KMS-11 (cell line): Measurements from ENCODE around the gene KRT35.

Experiments used
- H2AFZ ChIP-seq: fragments of 200-600 bp; sonication (generic); 2 replicates; pipeline ENCODE4 v1.6.1; 2016; ENCODE audit warnings: antibody characterized with exemption, mixed run types, low read depth
- H3K27ac ChIP-seq: fragments of 200-600 bp; sonication (generic); 2 replicates; pipeline ENCODE4 v1.6.1; 2016; ENCODE audit warnings: mild to moderate bottlenecking, mixed run types
- H3K27me3 ChIP-seq: fragments of 200-600 bp; sonication (generic); 2 replicates; pipeline ENCODE4 v1.6.1; 2017; ENCODE audit warnings: mild to moderate bottlenecking, low read depth, mixed run types, moderate library complexity; ENCODE audit not compliant: insufficient read depth
- H3K36me3 ChIP-seq: fragments of 200-600 bp; sonication (generic); 2 replicates; pipeline ENCODE4 v1.6.1; 2017; ENCODE audit warnings: mild to moderate bottlenecking, mixed run types; ENCODE audit not compliant: insufficient read depth
- H3K4me1 ChIP-seq: fragments of 200-600 bp; sonication (generic); 2 replicates; pipeline ENCODE4 v1.6.1; 2016; ENCODE audit warnings: mild to moderate bottlenecking, low read depth, mixed run types; ENCODE audit not compliant: poor library complexity, severe bottlenecking
- H3K4me2 ChIP-seq: fragments of 200-600 bp; sonication (generic); 2 replicates; pipeline ENCODE4 v1.7.0; 2016; ENCODE audit warnings: mild to moderate bottlenecking, mixed run types
- H3K4me3 ChIP-seq: fragments of 200-600 bp; sonication (generic); IDR thresholded peaks from 2 replicates; pipeline ENCODE4 v1.6.1; 2017; ENCODE audit warnings: low read depth, low read length, mixed read lengths; ENCODE audit not compliant: insufficient read depth
- H3K79me2 ChIP-seq: fragments of 200-600 bp; sonication (generic); 2 replicates; pipeline ENCODE4 v1.6.1; 2016; ENCODE audit warnings: low read depth, mixed run types; ENCODE audit not compliant: insufficient read depth
- H3K9ac ChIP-seq: fragments of 200-600 bp; sonication (generic); 2 replicates; pipeline ENCODE4 v1.6.1; 2016; ENCODE audit warnings: mild to moderate bottlenecking, mixed run types
- H4K20me1 ChIP-seq: fragments of 200-600 bp; sonication (generic); 2 replicates; pipeline ENCODE4 v1.6.1; 2016; ENCODE audit warnings: mild to moderate bottlenecking, mixed run types; ENCODE audit not compliant: insufficient read depth
- TF ChIP-seq, protein P1 (sequence below): fragments of 200-600 bp; sonication (generic); conservative IDR thresholded peaks from 2 replicates; pipeline ENCODE4 v1.6.1; 2017; ENCODE audit warnings: low read depth, mild to moderate bottlenecking, antibody characterized with exemption, low read length, moderate library complexity, mixed read lengths

Gene KRT35

DNA sequence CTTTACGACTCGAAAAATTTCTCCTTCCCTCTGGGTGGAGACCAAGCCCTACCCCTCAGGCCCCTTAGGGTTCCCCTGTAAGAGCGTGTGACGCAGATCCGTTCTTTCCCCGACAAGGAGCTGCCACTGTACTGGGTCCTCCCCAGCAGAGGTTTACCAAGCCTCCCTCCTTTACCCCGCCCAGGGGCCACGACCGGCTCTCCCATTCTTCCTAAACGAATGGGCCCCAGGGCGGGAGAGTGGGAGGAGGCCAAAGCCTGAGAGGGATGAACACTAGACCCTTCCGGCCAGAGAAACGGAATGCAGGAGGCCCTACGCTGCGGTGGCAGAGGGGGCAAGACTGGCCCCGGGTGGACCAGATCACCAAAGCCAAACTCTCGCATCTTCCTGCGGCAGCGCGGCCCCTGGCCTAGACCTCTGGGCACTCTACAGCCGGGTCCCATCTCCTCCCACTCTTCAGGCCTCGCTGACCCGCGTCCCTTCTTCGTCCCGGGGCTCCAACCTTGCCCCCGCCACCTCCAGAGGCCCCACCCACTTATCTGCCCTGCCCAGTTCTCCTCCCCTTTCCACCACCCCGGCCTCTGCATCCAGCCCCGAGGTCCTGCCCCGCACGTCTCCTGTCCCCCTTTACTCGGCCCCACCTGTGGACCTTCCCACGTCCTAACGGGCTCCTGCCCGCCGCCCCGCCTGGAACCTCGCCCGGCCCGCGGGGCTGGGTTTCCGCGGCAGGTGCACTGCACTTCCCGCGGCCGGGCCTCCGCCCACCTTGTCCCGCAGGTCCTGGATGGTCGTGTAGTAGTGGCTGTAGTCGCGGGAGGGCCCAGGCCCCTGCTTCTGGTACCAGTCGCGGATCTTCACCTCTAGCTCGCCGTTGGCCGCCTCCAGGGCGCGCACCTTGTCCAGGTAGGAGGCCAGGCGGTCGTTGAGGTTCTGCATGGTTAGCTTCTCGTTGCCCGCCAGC, 46.4 kb upstream of the KRT35 start:
- Histone ChIP-seq H3K36me3 (no peaks in the 10 kb centered on the region), H4K20me1 (no peaks in the 10 kb centered on the region), H3K9ac (no peak overlapping the region), H3K79me2 (no peaks in the 10 kb centered on the region), H3K27ac (no peak overlapping the region), H3K4me1 (no peaks in the 10 kb centered on the region), H3K4me3 (no peak overlapping the region), H3K4me2 (no peak overlapping the region), H2AFZ (no peak overlapping the region), H3K27me3 (peaks cover 23% of the 10 kb centered on the region)
- TF ChIP-seq, protein P1, sequence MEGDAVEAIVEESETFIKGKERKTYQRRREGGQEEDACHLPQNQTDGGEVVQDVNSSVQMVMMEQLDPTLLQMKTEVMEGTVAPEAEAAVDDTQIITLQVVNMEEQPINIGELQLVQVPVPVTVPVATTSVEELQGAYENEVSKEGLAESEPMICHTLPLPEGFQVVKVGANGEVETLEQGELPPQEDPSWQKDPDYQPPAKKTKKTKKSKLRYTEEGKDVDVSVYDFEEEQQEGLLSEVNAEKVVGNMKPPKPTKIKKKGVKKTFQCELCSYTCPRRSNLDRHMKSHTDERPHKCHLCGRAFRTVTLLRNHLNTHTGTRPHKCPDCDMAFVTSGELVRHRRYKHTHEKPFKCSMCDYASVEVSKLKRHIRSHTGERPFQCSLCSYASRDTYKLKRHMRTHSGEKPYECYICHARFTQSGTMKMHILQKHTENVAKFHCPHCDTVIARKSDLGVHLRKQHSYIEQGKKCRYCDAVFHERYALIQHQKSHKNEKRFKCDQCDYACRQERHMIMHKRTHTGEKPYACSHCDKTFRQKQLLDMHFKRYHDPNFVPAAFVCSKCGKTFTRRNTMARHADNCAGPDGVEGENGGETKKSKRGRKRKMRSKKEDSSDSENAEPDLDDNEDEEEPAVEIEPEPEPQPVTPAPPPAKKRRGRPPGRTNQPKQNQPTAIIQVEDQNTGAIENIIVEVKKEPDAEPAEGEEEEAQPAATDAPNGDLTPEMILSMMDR: no peak

DNA sequence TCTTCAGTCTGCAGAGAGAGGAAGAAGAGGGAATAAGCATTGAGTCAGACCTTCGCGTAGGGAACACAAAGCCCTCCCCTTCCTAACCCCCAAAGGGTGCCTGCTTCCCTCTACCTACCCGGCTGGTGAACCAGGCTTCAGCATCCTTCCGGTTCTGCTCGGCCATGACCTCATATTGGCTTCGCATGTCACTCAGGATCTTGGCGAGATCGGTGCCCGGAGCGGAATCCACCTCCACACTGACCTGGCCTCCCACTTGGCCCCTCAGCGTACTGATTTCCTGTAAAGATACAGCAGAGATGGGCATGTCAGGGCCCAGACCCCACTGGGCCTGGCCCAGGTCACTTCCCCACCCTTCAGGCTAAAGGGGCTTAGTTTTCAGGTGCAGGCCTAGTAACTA, 43.3 kb upstream of the KRT35 start:
- Histone ChIP-seq H3K27ac (no peak overlapping the region), H3K9ac (no peak overlapping the region), H3K4me1 (no peaks in the 10 kb centered on the region), H3K79me2 (no peaks in the 10 kb centered on the region), H2AFZ (no peak overlapping the region), H3K4me2 (no peak overlapping the region), H3K27me3 (peaks cover 4% of the 10 kb centered on the region), H3K4me3 (no peak overlapping the region), H3K36me3 (no peaks in the 10 kb centered on the region), H4K20me1 (no peaks in the 10 kb centered on the region)
- TF ChIP-seq, protein P1: no peak

DNA sequence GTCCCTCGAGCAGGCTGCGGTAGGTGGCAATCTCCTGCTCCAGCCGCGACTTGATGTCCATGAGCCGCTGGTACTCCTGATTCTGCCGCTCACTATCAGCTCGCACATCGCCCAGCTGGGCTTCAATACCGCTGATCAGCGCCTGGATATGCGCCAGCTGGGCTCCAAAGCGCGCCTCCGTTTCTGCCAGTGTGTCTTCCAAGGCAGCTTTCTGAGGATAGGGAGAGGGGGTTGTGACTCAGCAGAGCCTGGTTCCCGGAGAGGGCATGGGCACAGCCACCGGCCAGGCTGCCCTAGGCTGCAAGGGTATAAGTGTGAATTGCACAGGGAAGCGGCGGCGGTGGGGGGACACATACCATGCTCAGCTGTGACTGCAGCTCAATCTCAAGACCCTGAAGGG, 42.8 kb upstream of the KRT35 start:
- no peak overlapping the region for H2AFZ ChIP-seq
- no peak overlapping the region for H3K4me2 ChIP-seq
- no peaks in the 10 kb centered on the region for H4K20me1 ChIP-seq
- no peak overlapping the region for H3K27ac ChIP-seq
- TF ChIP-seq, protein P1: no peak
- H3K4me1 ChIP-seq: no peaks in the 10 kb centered on the region
- no peaks in the 10 kb centered on the region for H3K79me2 ChIP-seq
- H3K36me3 ChIP-seq: no peaks in the 10 kb centered on the region
- H3K4me3 ChIP-seq: no peak overlapping the region
- no peak overlapping the region for H3K9ac ChIP-seq
- no peaks in the 10 kb centered on the region; the same call in 1 of the 2 replicates for H3K27me3 ChIP-seq

DNA sequence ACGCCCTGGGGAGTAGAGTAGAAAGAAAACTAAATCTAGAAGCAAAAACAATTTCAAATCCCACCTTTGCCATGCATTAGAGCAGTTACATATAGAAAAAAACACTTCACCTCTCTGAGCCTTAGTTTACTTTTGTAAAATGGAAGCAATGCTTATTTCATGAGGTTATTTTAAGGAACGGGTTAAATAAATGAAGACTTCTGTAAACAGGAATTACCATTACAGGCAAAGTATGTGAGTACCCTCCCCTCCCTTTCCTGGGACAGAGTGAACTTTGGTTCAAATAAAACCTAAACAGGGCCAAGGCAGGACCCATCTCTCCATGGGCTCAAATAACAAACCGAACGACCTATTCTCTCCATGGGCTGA, 42.3 kb upstream of the KRT35 start:
- Histone ChIP-seq H3K4me3 (no peak overlapping the region), H3K9ac (no peak overlapping the region), H3K4me1 (no peaks in the 10 kb centered on the region), H3K79me2 (no peaks in the 10 kb centered on the region), H2AFZ (no peak overlapping the region), H3K27ac (no peak overlapping the region), H3K36me3 (no peaks in the 10 kb centered on the region), H4K20me1 (no peaks in the 10 kb centered on the region), H3K4me2 (no peak overlapping the region), H3K27me3 (no peaks in the 10 kb centered on the region; the same call in 1 of the 2 replicates)
- TF ChIP-seq, protein P1: no peak
